Neutrophil (primary cell): ENCODE results near the gene MTMR10.

Experiments used
- H3K27ac ChIP-seq: fragments of 200-600 bp; sonication (generic); 2 replicates; pipeline ENCODE4 v1.5.1; 2016; ENCODE audit warnings: mild to moderate bottlenecking, moderate library complexity
- H3K27me3 ChIP-seq: fragments of 200-600 bp; sonication (generic); 2 replicates; pipeline ENCODE4 v1.6.0; 2016; ENCODE audit warnings: mild to moderate bottlenecking
- H3K36me3 ChIP-seq: fragments of 200-600 bp; sonication (generic); 2 replicates; pipeline ENCODE4 v1.5.1; 2017
- H3K4me1 ChIP-seq, 2 experiments: fragments of 200-600 bp in 1 of 2; sonication (generic) in 1 of 2; 1 replicate in 1 of 2; 2 replicates in 1 of 2; pipeline versions ENCODE4 v1.5.1 to v1.6.1; 2013 to 2016; ENCODE audit warnings: low read depth in 1 of 2, low read length in 1 of 2, mild to moderate bottlenecking in 1 of 2, moderate library complexity in 1 of 2; ENCODE audit not compliant: control insufficient read depth in 1 of 2, insufficient read depth in 1 of 2
- H3K4me3 ChIP-seq, 2 experiments: fragments of 200-600 bp in 1 of 2; sonication (generic) in 1 of 2; 1 replicate in 1 of 2; 2 replicates in 1 of 2; pipeline ENCODE4 v1.5.1; 2013 to 2016; ENCODE audit warnings: low read depth in 1 of 2, low read length in 1 of 2, mild to moderate bottlenecking in 1 of 2, moderate library complexity in 1 of 2
- H3K9me3 ChIP-seq: fragments of 200-600 bp; sonication (generic); 2 replicates; pipeline ENCODE4 v1.5.1; 2016
- CTCF ChIP-seq: fragments of 200-600 bp; sonication (generic); IDR thresholded peaks from 2 replicates; pipeline ENCODE4 v1.5.1; 2016; ENCODE audit warnings: antibody characterized with exemption

The MTMR10 gene

GRCh38 chr15:31001702-31002101, 10.3 kb upstream of the MTMR10 start:
- Histone ChIP-seq H3K27me3 (no peaks in the 10 kb centered on the region), H3K9me3 (no peaks in the 10 kb centered on the region), H3K27ac (no peak overlapping the region), H3K4me1 (no peaks in the 10 kb centered on the region), H3K4me3 (no peak overlapping the region), H3K36me3 (no peaks in the 10 kb centered on the region)
- no peak for TF ChIP-seq CTCF

- H3K36me3 ChIP-seq: no peaks in the 10 kb centered on the region
- no peak for TF ChIP-seq CTCF
- H3K4me1 ChIP-seq: no peaks in the 10 kb centered on the region
- H3K4me3 ChIP-seq: no peak overlapping the region
- H3K27ac ChIP-seq: no peak overlapping the region
- no peaks in the 10 kb centered on the region for H3K27me3 ChIP-seq
- H3K9me3 ChIP-seq: no peaks in the 10 kb centered on the region
Observed at GRCh38 chr15:30999729-31000128, 8.3 kb upstream of the MTMR10 start.

GRCh38 chr15:30997270-30997669, 5.8 kb upstream of the MTMR10 start:
- H3K9me3 ChIP-seq: no peaks in the 10 kb centered on the region
- H3K4me3 ChIP-seq: no peak overlapping the region
- H3K27ac ChIP-seq: no peak overlapping the region
- no peaks in the 10 kb centered on the region for H3K27me3 ChIP-seq
- TF ChIP-seq CTCF: no peak
- H3K4me1 ChIP-seq: peaks cover 3% of the 10 kb centered on the region in 2 experiments
- H3K36me3 ChIP-seq: no peaks in the 10 kb centered on the region

GRCh38 chr15:30992249-30992864, 929 bp upstream of the MTMR10 start:
- H3K4me3 ChIP-seq: peak overlapping the region; percentile 84 to 96
- TF ChIP-seq CTCF: no peak
- H3K27me3 ChIP-seq: no peaks in the 10 kb centered on the region
- H3K4me1 ChIP-seq: peaks cover 31 to 38% of the 10 kb centered on the region in 2 experiments
- H3K27ac ChIP-seq: peak overlapping the region; percentile 99
- H3K36me3 ChIP-seq: peaks cover 14% of the 10 kb centered on the region
- no peaks in the 10 kb centered on the region for H3K9me3 ChIP-seq

GRCh38 chr15:30990446-30991254, 778 bp downstream of the MTMR10 start:
- no peaks in the 10 kb centered on the region for H3K27me3 ChIP-seq
- TF ChIP-seq CTCF: no peak

More at GRCh38 chr15:30990446-30991254, 778 bp downstream of the MTMR10 start:
- Histone ChIP-seq H3K4me1 (peaks cover 34 to 52% of the 10 kb centered on the region in 2 experiments), H3K4me3 (peak overlapping the region; percentile 84 to 96), H3K9me3 (no peaks in the 10 kb centered on the region), H3K27ac (peak overlapping the region; percentile 99), H3K36me3 (peaks cover 30% of the 10 kb centered on the region)
